A549 treated with GW870086 at 1 μM for 4 hours (cell line): ENCODE results near the gene KRT23. TPM values are rescaled to one million over a fixed set of nuclear protein-coding genes. Genes with fewer than 3 reads are reported as not detected.

Experiments
- total RNA-seq: library from RNA; stranded (reverse); fragments of 200-300 nt; extraction: Qiagen RNA extraction; gene quantifications from 5 replicates; pipeline ENCODE4 v1.2.3, GENCODE V29; 2022; ENCODE audit warnings: low read depth

KRT23 gene
- total RNA-seq, result 0.14 to 0.19 TPM in 2 of 5 replicates, not detected in the others

GRCh38 chr17:40937384-40937819 lies at the start of gene KRT23:
KRT23 (minus strand) TSS chr17:40937646; CDS start chr17:40936603, 1,043 bp downstream.

GRCh38 chr17:40984226-40984625 lies 46.8 kb upstream of the KRT23 start, which contains the start of gene KRT40:
KRT40 (minus strand) TSS chr17:40984326; CDS start chr17:40984273, 53 bp downstream.

GRCh38 chr17:40966848-40967247 lies 29.4 kb upstream of the KRT23 start, which contains the start of gene KRT39:
KRT39 (minus strand) TSS chr17:40966948; CDS start chr17:40966856, 92 bp downstream.

GRCh38 chr17:40884708-40885512 lies 52.5 kb downstream of the KRT23 start, which contains the start of gene KRT20:
KRT20 (minus strand) TSS chr17:40885242; CDS start chr17:40885185, 57 bp downstream.

Other genes with a start within 250 kb of the KRT23 start
- gene KRT24, start 233.9 kb downstream of the KRT23 start, total RNA-seq, result not detected in 5 replicates
- not detected in 5 replicates for gene KRT25, start 182.3 kb downstream of the KRT23 start, total RNA-seq
- gene KRT26, start 165.4 kb downstream of the KRT23 start, total RNA-seq, result not detected in 5 replicates
- gene KRT27, start 155.1 kb downstream of the KRT23 start, total RNA-seq, result not detected in 5 replicates
- gene KRT28, start 137.7 kb downstream of the KRT23 start, total RNA-seq, result not detected in 5 replicates
- 93.1 to 121 TPM (median 103 TPM) in 5 replicates for gene KRT10, start 115.0 kb downstream of the KRT23 start, total RNA-seq
- gene KRT12, start 70.4 kb downstream of the KRT23 start, total RNA-seq, result not detected in 5 replicates
- gene KRT20, start 52.4 kb downstream of the KRT23 start, total RNA-seq, result 0.10 to 0.53 TPM (median 0.27 TPM) in 5 replicates
- gene KRT39, start 29.3 kb upstream of the KRT23 start, total RNA-seq, result not detected in 5 replicates
- gene KRT40, start 46.7 kb upstream of the KRT23 start, total RNA-seq, result not detected in 5 replicates
- not detected in 5 replicates for gene KRTAP3-3, start 56.5 kb upstream of the KRT23 start, total RNA-seq
- gene KRTAP3-2, start 62.3 kb upstream of the KRT23 start, total RNA-seq, result 0.28 to 0.34 TPM (median 0.31 TPM) in 3 of 5 replicates, not detected in the others
- gene KRTAP3-1, start 71.5 kb upstream of the KRT23 start, total RNA-seq, result not detected in 5 replicates
- gene KRTAP1-5, start 89.6 kb upstream of the KRT23 start, total RNA-seq, result not detected in 5 replicates
- not detected in 5 replicates for gene KRTAP1-4, start 92.5 kb upstream of the KRT23 start, total RNA-seq
- gene KRTAP1-3, start 97.2 kb upstream of the KRT23 start, total RNA-seq, result 0.15 TPM in 1 of 5 replicates, not detected in the others
- not detected in 5 replicates for gene KRTAP1-1, start 103.8 kb upstream of the KRT23 start, total RNA-seq
- gene KRTAP2-1, start 109.7 kb upstream of the KRT23 start, total RNA-seq, result not detected in 5 replicates
- gene KRTAP2-2, start 117.6 kb upstream of the KRT23 start, total RNA-seq, result not detected in 5 replicates
- gene KRTAP2-3, start 122.5 kb upstream of the KRT23 start, total RNA-seq, result not detected in 5 replicates
- gene KRTAP2-4, start 128.2 kb upstream of the KRT23 start, total RNA-seq, result not detected in 5 replicates
- not detected in 5 replicates for gene KRTAP4-7, start 146.5 kb upstream of the KRT23 start, total RNA-seq
- not detected in 5 replicates for gene KRTAP4-8, start 160.5 kb upstream of the KRT23 start, total RNA-seq
- not detected in 5 replicates for gene KRTAP4-16, start 164.6 kb upstream of the KRT23 start, total RNA-seq
- not detected in 5 replicates for gene KRTAP4-9, start 167.7 kb upstream of the KRT23 start, total RNA-seq
- not detected in 5 replicates for gene KRTAP4-11, start 180.7 kb upstream of the KRT23 start, total RNA-seq
- not detected in 5 replicates for gene KRTAP4-12, start 186.5 kb upstream of the KRT23 start, total RNA-seq
- gene KRTAP4-6, start 202.9 kb upstream of the KRT23 start, total RNA-seq, result not detected in 5 replicates
- gene KRTAP4-5, start 212.2 kb upstream of the KRT23 start, total RNA-seq, result not detected in 5 replicates
- not detected in 5 replicates for gene KRTAP4-4, start 223.1 kb upstream of the KRT23 start, total RNA-seq
- gene KRTAP4-3, start 230.6 kb upstream of the KRT23 start, total RNA-seq, result not detected in 5 replicates
- gene KRTAP4-2, start 240.6 kb upstream of the KRT23 start, total RNA-seq, result not detected in 5 replicates
- 0.20 to 0.22 TPM in 2 of 5 replicates, not detected in the others for gene KRTAP4-1, start 247.3 kb upstream of the KRT23 start, total RNA-seq